Activated CD8-positive, alpha-beta memory T cell treated with anti-CD3 and anti-CD28 coated beads for 36 hours (primary cell): Measurements from ENCODE around the gene PROP1. TPM values are rescaled to one million over a fixed set of nuclear protein-coding genes. Genes with fewer than 3 reads are reported as not detected.
"Not testable (repeated sequence)": the region's sequence is repeated elsewhere in the genome, so short reads cannot be mapped to it uniquely, and the experiment has no call there.

Source experiments
- CTCF ChIA-PET: fragments of 350-600 bp; sonication (Branson Sonifier 250); formaldehyde crosslinking; loops from one replicate; lab custom pipeline; 2021; ENCODE audit warnings: antibody characterized with exemption; lab: Charles Lee
- POLR2A ChIA-PET: fragments of 350-600 bp; sonication (Branson Sonifier 250); formaldehyde crosslinking; loops from one replicate; lab custom pipeline; 2021; ENCODE audit warnings: antibody characterized with exemption; lab: Charles Lee
- total RNA-seq, 2 experiments: library from RNA; stranded (reverse); gene quantifications; one replicate each; pipeline ENCODE4 v1.2.3, GENCODE V29; 2021

Gene PROP1
- total RNA-seq, 2 experiments from 2014 or later, result not detected

GRCh38 chr5:177983763-177984583 lies 12.1 kb downstream of the PROP1 start:
- ChIA-PET POLR2A (no interaction called here), CTCF (interaction anchor here (0.7 kb wide), 1 partner anchor 92 kb away, joined by 3 read pairs; no protein-coding TSS in a partner anchor)

GRCh38 chr5:177982956-177983355 lies 13.1 kb downstream of the PROP1 start:
- CTCF ChIA-PET, result interaction anchor here (1.2 kb wide), 1 partner anchor 80 kb away, joined by 3 read pairs; no protein-coding TSS in a partner anchor

GRCh38 chr5:177982072-177982727 lies 13.8 kb downstream of the PROP1 start:
- CTCF ChIA-PET, result interaction anchor here (1.2 kb wide), 1 partner anchor 80 kb away, joined by 3 read pairs; no protein-coding TSS in a partner anchor
- POLR2A ChIA-PET, result no interaction called here

More at GRCh38 chr5:177982956-177983355, 13.1 kb downstream of the PROP1 start:
- POLR2A ChIA-PET, result no interaction called here

- ChIA-PET CTCF (interaction anchor here (1.2 kb wide), 1 partner anchor 81 kb away, joined by 3 read pairs; no protein-coding TSS in a partner anchor), POLR2A (no interaction called here)
Observed at GRCh38 chr5:177981296-177982071, 14.6 kb downstream of the PROP1 start.

- ChIA-PET POLR2A (no interaction called here), CTCF (no interaction called here)
Observed at GRCh38 chr5:177980743-177981151, 15.3 kb downstream of the PROP1 start.

GRCh38 chr5:177977600-177977999 lies 18.4 kb downstream of the PROP1 start:
- CTCF ChIA-PET, POLR2A ChIA-PET: not testable (repeated sequence)

- CTCF ChIA-PET, result no interaction called here
- POLR2A ChIA-PET, result no interaction called here
Observed at GRCh38 chr5:177973066-177973635, 22.9 kb downstream of the PROP1 start.

- POLR2A ChIA-PET, result no interaction called here
- CTCF ChIA-PET, result no interaction called here
Observed at GRCh38 chr5:177972613-177973012, 23.4 kb downstream of the PROP1 start.

- CTCF ChIA-PET, result not testable (repeated sequence)
Observed at GRCh38 chr5:177972014-177972413, 24.0 kb downstream of the PROP1 start.

GRCh38 chr5:177968661-177969211 lies 27.3 kb downstream of the PROP1 start:
- POLR2A ChIA-PET, result no interaction called here
- CTCF ChIA-PET, result no interaction called here

More at GRCh38 chr5:177972014-177972413, 24.0 kb downstream of the PROP1 start:
- POLR2A ChIA-PET, result not testable (repeated sequence)

- ChIA-PET POLR2A (interaction anchor here (0.6 kb wide), 2 partner anchors 1035 to 1635 kb away, joined by 3 to 5 read pairs; no protein-coding TSS in a partner anchor), CTCF (no interaction called here)
Observed at GRCh38 chr5:177967221-177967887, 28.7 kb downstream of the PROP1 start.

- ChIA-PET CTCF (no interaction called here), POLR2A (no interaction called here)
Observed at GRCh38 chr5:177966839-177967166, 29.2 kb downstream of the PROP1 start.

GRCh38 chr5:177966009-177966838 lies 29.8 kb downstream of the PROP1 start:
- CTCF ChIA-PET, result no interaction called here
- POLR2A ChIA-PET, result no interaction called here

GRCh38 chr5:177964471-177964870 lies 31.6 kb downstream of the PROP1 start:
- ChIA-PET CTCF (no interaction called here), POLR2A (no interaction called here)

GRCh38 chr5:177963966-177964365 lies 32.1 kb downstream of the PROP1 start:
- ChIA-PET POLR2A (no interaction called here), CTCF (no interaction called here)

GRCh38 chr5:177959315-177959714 lies 36.7 kb downstream of the PROP1 start:
- POLR2A ChIA-PET, result no interaction called here
- CTCF ChIA-PET, result interaction anchor here (1.1 kb wide), 1 partner anchor 68 kb away, joined by 3 read pairs; no protein-coding TSS in a partner anchor

GRCh38 chr5:177958696-177959095 lies 37.3 kb downstream of the PROP1 start:
- ChIA-PET POLR2A (no interaction called here), CTCF (no interaction called here)

GRCh38 chr5:177957241-177957640 lies 38.8 kb downstream of the PROP1 start:
- CTCF ChIA-PET, result no interaction called here
- POLR2A ChIA-PET, result no interaction called here
